Measurements from ENCODE around the gene CPSF4L.
"Not testable (repeated sequence)": the region's sequence is repeated elsewhere in the genome, so short reads cannot be mapped to it uniquely, and the experiment has no call there.

Gene CPSF4L

DNA sequence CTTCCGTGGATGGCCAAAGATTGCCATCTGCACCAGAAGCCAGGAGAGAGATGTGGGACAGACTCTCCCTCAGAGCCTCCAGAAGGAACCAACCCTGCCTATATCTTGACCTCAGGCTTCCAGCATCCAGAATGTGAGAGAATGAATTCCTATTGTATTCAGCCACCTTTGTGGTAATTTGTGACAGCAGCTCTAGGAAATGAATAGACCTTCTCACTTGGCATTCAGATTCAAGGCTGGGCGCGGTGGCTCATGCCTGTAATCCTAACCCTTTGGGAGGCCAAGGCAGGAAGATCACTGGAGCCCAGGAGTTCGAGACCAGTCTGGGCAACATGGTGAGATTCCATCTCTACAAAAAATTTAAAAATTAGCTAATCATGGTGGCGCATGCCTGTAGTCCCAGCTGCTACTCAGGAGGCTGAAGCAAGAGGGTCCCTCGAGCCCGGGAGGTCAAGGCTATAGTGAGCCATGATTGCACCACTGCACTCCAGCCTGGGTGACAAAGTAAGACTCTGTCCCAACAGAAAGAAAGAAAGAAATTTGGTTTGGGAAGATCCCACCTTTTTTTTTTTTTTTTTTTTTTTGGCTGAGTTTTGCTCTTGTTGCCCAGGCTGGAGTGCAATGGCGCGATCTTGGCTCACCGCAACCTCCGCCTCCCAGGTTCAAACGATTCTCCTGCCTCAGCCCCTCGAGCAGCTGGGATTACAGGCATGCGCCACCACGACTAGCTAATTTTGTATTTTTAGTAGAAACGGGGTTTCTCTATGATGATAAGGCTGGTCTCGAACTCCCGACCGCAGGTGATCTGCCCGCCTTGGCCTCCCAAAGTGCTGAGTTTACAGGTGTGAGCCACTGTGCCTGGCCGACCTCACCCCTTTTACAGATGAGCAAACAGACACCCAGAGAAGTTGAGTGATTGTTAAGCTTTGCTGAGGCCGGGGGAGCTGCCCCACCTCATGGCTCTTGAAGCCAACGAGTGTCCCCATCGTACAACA is 4.3 kb upstream of the CPSF4L start:
- Histone ChIP-seq H2AK5ac (ENCODE audit: low read length, severe bottlenecking) (no peak overlapping the region), H2BK5ac (ENCODE audit: low read depth, low read length, poor library complexity, severe bottlenecking) (no peak overlapping the region), H3K4ac (ENCODE audit: low read depth in 1 of 2, low read length in 2 of 2) (no peak overlapping the region), H3K9ac (ENCODE audit: low read length) (no peak overlapping the region), H3K23ac (ENCODE audit: low read length in 2 of 2) (no peak overlapping the region), H3K14ac (ENCODE audit: low read length in 2 of 2) (no peak overlapping the region), H2AFZ (ENCODE audit: low read depth, low read length) (no peak overlapping the region), H3K9me3 (ENCODE audit: control insufficient read depth, low read length) (no peaks in the 10 kb centered on the region), H3K79me1 (replicated peaks; ENCODE audit: low read length, poor library complexity, severe bottlenecking) (no peaks in the 10 kb centered on the region), H3K4me1 (ENCODE audit: control insufficient read depth, insufficient read depth, low read depth, low read length) (peaks cover 13% of the 10 kb centered on the region), H2BK12ac (ENCODE audit: low read length in 2 of 2) (no peak overlapping the region), H2BK15ac (ENCODE audit: low read depth, poor library complexity, severe bottlenecking) (no peak overlapping the region), H3K27ac (ENCODE audit: low read length, poor library complexity, severe bottlenecking) (no peak overlapping the region), H3K4me3 (ENCODE audit: insufficient read depth in 1 of 2, low read depth in 1 of 2, low read length in 2 of 2) (no peak overlapping the region), H4K91ac (ENCODE audit: low read length) (no peak overlapping the region), H3K36me3 (ENCODE audit: control insufficient read depth in 1 of 2, insufficient read depth in 2 of 2, low read depth in 1 of 2, low read length in 2 of 2) (no peaks in the 10 kb centered on the region), H4K8ac (ENCODE audit: low read length) (no peak overlapping the region), H2BK120ac (ENCODE audit: low read depth, low read length) (no peak overlapping the region), H3K18ac (ENCODE audit: low read depth in 1 of 2, low read length in 2 of 2) (no peak overlapping the region), H3K27me3 (ENCODE audit: control insufficient read depth in 1 of 2, insufficient read depth in 1 of 2, low read length in 2 of 2) (peaks cover 0 to 5% of the 10 kb centered on the region in 2 experiments), H3K4me2 (ENCODE audit: low read length, poor library complexity, severe bottlenecking) (no peak overlapping the region)
- no peak for DNase-seq
- 92% methylated on average over 22 of the region's 24 CpGs for WGBS

DNA sequence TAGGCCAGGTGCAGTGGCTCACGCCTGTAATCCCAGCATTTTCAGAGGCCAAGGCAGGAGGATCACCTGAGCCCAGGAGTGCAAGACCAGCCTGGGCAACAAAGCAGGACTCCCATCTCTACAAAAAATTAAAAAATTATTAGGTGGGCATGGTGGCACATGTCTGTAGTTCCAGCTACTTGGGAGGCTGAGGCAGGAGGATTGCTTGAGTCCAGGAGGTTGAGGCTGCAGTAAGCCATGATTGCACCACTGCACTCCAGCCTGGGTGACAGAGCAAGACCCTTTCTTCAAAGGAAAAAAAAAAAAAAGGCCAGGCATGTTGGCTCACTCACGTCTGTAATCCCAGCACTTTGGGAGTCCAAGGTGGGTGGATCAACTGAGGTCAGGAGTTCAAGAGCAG is 2.8 kb upstream of the CPSF4L start:
- not testable (repeated sequence) for H3K18ac ChIP-seq (ENCODE audit: low read depth in 1 of 2, low read length in 2 of 2)

DNA sequence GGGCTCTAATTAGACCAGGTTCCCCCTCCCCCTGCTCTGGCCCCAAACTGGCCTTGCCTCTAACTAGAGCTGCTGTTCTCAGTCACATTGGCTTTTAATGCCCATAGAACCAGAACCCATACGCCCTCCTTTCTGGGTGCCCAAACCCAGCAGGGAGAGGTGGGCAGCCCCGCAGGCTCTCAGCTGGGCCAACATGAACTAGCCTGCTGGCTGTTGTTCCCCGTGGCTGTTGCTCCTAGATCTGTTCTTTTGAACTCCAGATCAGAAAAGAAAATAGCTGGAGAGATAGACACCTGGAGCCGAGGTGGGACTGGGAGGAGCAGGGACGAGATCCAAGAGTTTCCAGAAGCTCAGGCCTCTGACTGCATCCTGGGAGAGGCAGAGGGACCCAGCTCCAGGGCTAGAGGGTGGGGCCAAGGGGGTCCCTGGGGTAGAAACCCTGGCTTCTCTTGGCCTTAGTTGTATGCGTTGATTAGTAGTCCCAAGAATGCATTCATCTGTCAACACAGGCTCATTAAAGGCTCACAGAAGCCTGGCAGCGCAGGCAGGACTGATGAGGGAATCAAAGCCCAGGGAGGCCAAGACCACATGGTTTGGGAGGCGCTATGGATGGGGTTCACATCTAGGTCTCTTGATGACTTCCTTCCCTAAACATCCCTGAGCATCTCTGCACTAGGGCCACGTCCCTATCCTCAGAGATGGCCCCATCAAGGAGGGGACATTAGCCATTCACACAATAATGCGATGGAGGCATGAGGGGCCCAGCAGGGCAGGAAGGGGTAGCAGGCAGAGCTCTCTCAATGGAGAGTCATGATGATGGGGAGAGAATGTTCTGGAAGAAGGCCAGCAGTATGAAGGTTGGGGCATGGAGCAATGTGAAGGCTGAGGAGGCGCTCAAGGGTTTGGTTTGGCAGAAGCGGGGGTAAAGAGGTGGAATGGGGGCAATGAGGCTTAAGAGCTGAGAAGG is 1.3 kb upstream of the CPSF4L start:
- no peak overlapping the region for H3K27ac ChIP-seq (ENCODE audit: low read length, poor library complexity, severe bottlenecking)
- no peak overlapping the region for H4K91ac ChIP-seq (ENCODE audit: low read length)
- 85% methylated on average over 12 of the region's 12 CpGs for WGBS
- no peak overlapping the region for H3K4ac ChIP-seq (ENCODE audit: low read depth in 1 of 2, low read length in 2 of 2)
- no peaks in the 10 kb centered on the region for H3K36me3 ChIP-seq (ENCODE audit: control insufficient read depth in 1 of 2, insufficient read depth in 2 of 2, low read depth in 1 of 2, low read length in 2 of 2)
- H3K4me3 ChIP-seq (ENCODE audit: insufficient read depth in 1 of 2, low read depth in 1 of 2, low read length in 2 of 2) = no peak overlapping the region
- no peak overlapping the region for H3K4me2 ChIP-seq (ENCODE audit: low read length, poor library complexity, severe bottlenecking)
- H3K18ac ChIP-seq (ENCODE audit: low read depth in 1 of 2, low read length in 2 of 2) = no peak overlapping the region
- no peak overlapping the region for H2AK5ac ChIP-seq (ENCODE audit: low read length, severe bottlenecking)
- H2BK12ac ChIP-seq (ENCODE audit: low read length in 2 of 2) = peak overlapping the region in 1 of 2 experiments; percentile 15
- no peak overlapping the region for H2BK120ac ChIP-seq (ENCODE audit: low read depth, low read length)
- no peak for DNase-seq
- no peak overlapping the region for H3K23ac ChIP-seq (ENCODE audit: low read length in 2 of 2)
- H3K9ac ChIP-seq (ENCODE audit: low read length) = no peak overlapping the region
- H3K9me3 ChIP-seq (ENCODE audit: control insufficient read depth, low read length) = no peaks in the 10 kb centered on the region
- no peaks in the 10 kb centered on the region for H3K79me1 ChIP-seq (replicated peaks; ENCODE audit: low read length, poor library complexity, severe bottlenecking)
- peaks cover 13% of the 10 kb centered on the region for H3K4me1 ChIP-seq (ENCODE audit: control insufficient read depth, insufficient read depth, low read depth, low read length)
- no peak overlapping the region for H4K8ac ChIP-seq (ENCODE audit: low read length)
- no peak overlapping the region for H2BK5ac ChIP-seq (ENCODE audit: low read depth, low read length, poor library complexity, severe bottlenecking)
- no peak overlapping the region for H3K14ac ChIP-seq (ENCODE audit: low read length in 2 of 2)
- no peak overlapping the region for H2BK15ac ChIP-seq (ENCODE audit: low read depth, poor library complexity, severe bottlenecking)
- H3K27me3 ChIP-seq (ENCODE audit: control insufficient read depth in 1 of 2, insufficient read depth in 1 of 2, low read length in 2 of 2) = peaks cover 0 to 5% of the 10 kb centered on the region in 2 experiments
- no peak overlapping the region for H2AFZ ChIP-seq (ENCODE audit: low read depth, low read length)

More for the DNA sequence above, 2.8 kb upstream of the CPSF4L start:
- not testable (repeated sequence) for H3K14ac ChIP-seq (ENCODE audit: low read length in 2 of 2); H3K27ac ChIP-seq (ENCODE audit: low read length, poor library complexity, severe bottlenecking); DNase-seq; H4K8ac ChIP-seq (ENCODE audit: low read length); H2BK120ac ChIP-seq (ENCODE audit: low read depth, low read length); H3K27me3 ChIP-seq (ENCODE audit: control insufficient read depth in 1 of 2, insufficient read depth in 1 of 2, low read length in 2 of 2); H2BK5ac ChIP-seq (ENCODE audit: low read depth, low read length, poor library complexity, severe bottlenecking); H3K36me3 ChIP-seq (ENCODE audit: control insufficient read depth in 1 of 2, insufficient read depth in 2 of 2, low read depth in 1 of 2, low read length in 2 of 2); H3K79me1 ChIP-seq (replicated peaks; ENCODE audit: low read length, poor library complexity, severe bottlenecking); H3K4me2 ChIP-seq (ENCODE audit: low read length, poor library complexity, severe bottlenecking); H3K9me3 ChIP-seq (ENCODE audit: control insufficient read depth, low read length); H2AFZ ChIP-seq (ENCODE audit: low read depth, low read length); H3K9ac ChIP-seq (ENCODE audit: low read length); H3K4ac ChIP-seq (ENCODE audit: low read depth in 1 of 2, low read length in 2 of 2); H2AK5ac ChIP-seq (ENCODE audit: low read length, severe bottlenecking); H4K91ac ChIP-seq (ENCODE audit: low read length); H3K4me3 ChIP-seq (ENCODE audit: insufficient read depth in 1 of 2, low read depth in 1 of 2, low read length in 2 of 2); H2BK15ac ChIP-seq (ENCODE audit: low read depth, poor library complexity, severe bottlenecking); H3K23ac ChIP-seq (ENCODE audit: low read length in 2 of 2); H2BK12ac ChIP-seq (ENCODE audit: low read length in 2 of 2)
- peaks cover 13% of the 10 kb centered on the region for H3K4me1 ChIP-seq (ENCODE audit: control insufficient read depth, insufficient read depth, low read depth, low read length)
- 83% methylated on average over 2 of the region's 2 CpGs for WGBS

Measured in mesenchymal stem cell (in vitro differentiated cells and primary cell).